Measurements from ENCODE around the gene ITGB7. TPM values are rescaled to one million over a fixed set of nuclear protein-coding genes. Genes with fewer than 3 reads are reported as not detected.

ITGB7 gene
- total RNA-seq, 4 donors from 2014 or later = 2.0 to 3.8 (median 2.4) TPM; not detected in 1

- no peaks in the 10 kb centered on the region for H3K36me3 ChIP-seq
- no peak overlapping the region for H3K4me3 ChIP-seq
- no peak for TF ChIP-seq POLR2A (IDR thresholded peaks at IDR 0.05)
- no peak for TF ChIP-seq CTCF (IDR thresholded peaks at IDR 0.05)
- H3K27me3 ChIP-seq = no peaks in the 10 kb centered on the region
- no peak overlapping the region for H3K27ac ChIP-seq
- H3K4me1 ChIP-seq = peaks cover 0 to 6% of the 10 kb centered on the region in 2 donors
- intact Hi-C loops (cut with DNase I; ENCODE audit: low total_unique reads) = loop anchor here (10.0 kb wide), 1 partner anchor 128 kb away; no protein-coding TSS in a partner anchor
- DNase-seq = no peak
- H3K9me3 ChIP-seq = no peaks in the 10 kb centered on the region
Observed at GRCh38 chr12:53193040-53193439, 14.0 kb downstream of the ITGB7 start.

GRCh38 chr12:53192531-53193021, 14.5 kb downstream of the ITGB7 start:
- Histone ChIP-seq H3K9me3 (no peaks in the 10 kb centered on the region), H3K27ac (no peak overlapping the region), H3K4me1 (peaks cover 0 to 3% of the 10 kb centered on the region in 2 donors), H3K27me3 (no peaks in the 10 kb centered on the region), H3K36me3 (no peaks in the 10 kb centered on the region), H3K4me3 (no peak overlapping the region)
- TF ChIP-seq POLR2A (IDR thresholded peaks at IDR 0.05) (no peak), CTCF (IDR thresholded peaks at IDR 0.05) (no peak)
- no peak for DNase-seq
- intact Hi-C loops (cut with DNase I; ENCODE audit: low total_unique reads) = loop anchor here (10.0 kb wide), 1 partner anchor 128 kb away; no protein-coding TSS in a partner anchor

GRCh38 chr12:53191885-53192530, 15.0 kb downstream of the ITGB7 start:
- H3K9me3 ChIP-seq = no peaks in the 10 kb centered on the region
- TF ChIP-seq CTCF (IDR thresholded peaks at IDR 0.05) = no peak
- no peak for TF ChIP-seq POLR2A (IDR thresholded peaks at IDR 0.05)
- H3K4me3 ChIP-seq = no peak overlapping the region
- no peak overlapping the region for H3K27ac ChIP-seq
- H3K4me1 ChIP-seq = no peaks in the 10 kb centered on the region
- intact Hi-C loops (cut with DNase I; ENCODE audit: low total_unique reads) = loop anchor here (10.0 kb wide), 1 partner anchor 127 kb away; no protein-coding TSS in a partner anchor
- H3K36me3 ChIP-seq = no peaks in the 10 kb centered on the region
- no peak for DNase-seq
- no peaks in the 10 kb centered on the region for H3K27me3 ChIP-seq

GRCh38 chr12:53191096-53191884, 15.8 kb downstream of the ITGB7 start:
- TF ChIP-seq CTCF (IDR thresholded peaks at IDR 0.05) (no peak), POLR2A (IDR thresholded peaks at IDR 0.05) (no peak)
- Histone ChIP-seq H3K36me3 (no peaks in the 10 kb centered on the region), H3K27ac (no peak overlapping the region), H3K9me3 (no peaks in the 10 kb centered on the region), H3K4me3 (no peak overlapping the region), H3K27me3 (no peaks in the 10 kb centered on the region), H3K4me1 (no peaks in the 10 kb centered on the region)
- intact Hi-C loops (cut with DNase I; ENCODE audit: low total_unique reads) = loop anchor here (10.0 kb wide), 1 partner anchor 126 kb away; no protein-coding TSS in a partner anchor
- DNase-seq = no peak
